Measurements from ENCODE around the gene KATNAL1.
A peak's percentile ranks its signal among the peaks of the same experiment; 100 is the strongest.

The KATNAL1 gene

GRCh38 chr13:30169442-30169841, 137.9 kb downstream of the KATNAL1 start:
- no peak for DNase-seq (ENCODE audit: low read depth in 1 of 2, low spot score in 1 of 2)

- no peak for DNase-seq (ENCODE audit: low read depth in 1 of 2, low spot score in 1 of 2)
Observed at GRCh38 chr13:30165796-30166195, 141.6 kb downstream of the KATNAL1 start.

- DNase-seq (ENCODE audit: low read depth in 1 of 2, low spot score in 1 of 2): no peak
Observed at GRCh38 chr13:30165071-30165470, 142.3 kb downstream of the KATNAL1 start.

- no peak for DNase-seq (ENCODE audit: low read depth in 1 of 2, low spot score in 1 of 2)
Observed at GRCh38 chr13:30164146-30164545, 143.2 kb downstream of the KATNAL1 start.

- DNase-seq (ENCODE audit: low read depth in 1 of 2, low spot score in 1 of 2): no peak
Observed at GRCh38 chr13:30163441-30163840, 143.9 kb downstream of the KATNAL1 start.

GRCh38 chr13:30159446-30159839, 147.9 kb downstream of the KATNAL1 start:
- peak in 1 of 2 donors; percentile 61 for DNase-seq (ENCODE audit: low read depth in 1 of 2, low spot score in 1 of 2)

GRCh38 chr13:30158774-30159445, 148.4 kb downstream of the KATNAL1 start:
- no peak for DNase-seq (ENCODE audit: low read depth in 1 of 2, low spot score in 1 of 2)

GRCh38 chr13:30157616-30157993, 149.7 kb downstream of the KATNAL1 start:
- DNase-seq (ENCODE audit: low read depth in 1 of 2, low spot score in 1 of 2): no peak

GRCh38 chr13:30156826-30157615, 150.3 kb downstream of the KATNAL1 start:
- DNase-seq (ENCODE audit: low read depth in 1 of 2, low spot score in 1 of 2): no peak

GRCh38 chr13:30156270-30156669, 151.1 kb downstream of the KATNAL1 start:
- DNase-seq (ENCODE audit: low read depth in 1 of 2, low spot score in 1 of 2): no peak

GRCh38 chr13:30154931-30155330, 152.4 kb downstream of the KATNAL1 start:
- no peak for DNase-seq (ENCODE audit: low read depth in 1 of 2, low spot score in 1 of 2)

GRCh38 chr13:30154531-30154930, 152.8 kb downstream of the KATNAL1 start:
- no peak for DNase-seq (ENCODE audit: low read depth in 1 of 2, low spot score in 1 of 2)

- no peak for DNase-seq (ENCODE audit: low read depth in 1 of 2, low spot score in 1 of 2)
Observed at GRCh38 chr13:30153545-30154426, 153.6 kb downstream of the KATNAL1 start.

Measured in activated CD4-positive, alpha-beta T cell treated with anti-CD3 and anti-CD28 coated beads, Interleukin-2, amount 50 U/mL, for 24 hours (primary cell).